ENCODE data around the gene LRMDA.

- TF ChIP-seq, protein P1, sequence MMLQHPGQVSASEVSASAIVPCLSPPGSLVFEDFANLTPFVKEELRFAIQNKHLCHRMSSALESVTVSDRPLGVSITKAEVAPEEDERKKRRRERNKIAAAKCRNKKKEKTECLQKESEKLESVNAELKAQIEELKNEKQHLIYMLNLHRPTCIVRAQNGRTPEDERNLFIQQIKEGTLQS (CRISPR knock-in tag; IDR thresholded peaks at IDR 0.05): no peak
- TF ChIP-seq MLX (CRISPR knock-in tag; IDR thresholded peaks at IDR 0.05) (no peak), HNF4A (CRISPR knock-in tag; IDR thresholded peaks at IDR 0.05) (no peak), TARDBP (CRISPR knock-in tag; IDR thresholded peaks at IDR 0.05) (no peak)
Measured at GRCh38 chr10:76195654-76196390, 764.4 kb downstream of the LRMDA start.

All from HepG2 (cell line).